Measurements from ENCODE around the gene IGF1R.
"Not testable (repeated sequence)": the region's sequence is repeated elsewhere in the genome, so short reads cannot be mapped to it uniquely, and the experiment has no call there.

IGF1R gene

DNA sequence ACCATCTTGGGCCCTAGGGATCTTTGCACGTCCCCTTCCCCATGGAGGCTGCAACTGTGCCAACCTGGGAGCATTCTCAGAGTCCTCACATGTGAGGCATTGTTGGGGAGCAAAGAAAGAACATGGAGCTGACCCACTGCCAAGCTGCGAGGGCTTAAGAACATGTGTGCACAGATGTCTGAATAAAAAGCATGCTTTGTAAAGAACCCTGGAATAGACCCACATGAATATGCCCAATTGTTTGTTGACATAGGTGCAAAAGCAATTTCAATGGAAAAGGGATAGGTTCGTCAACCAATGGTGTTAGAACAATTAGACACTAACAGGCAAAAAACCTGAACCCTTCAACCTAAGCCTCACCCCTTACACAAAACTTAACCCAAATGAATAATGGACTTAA lies 349.9 kb downstream of the IGF1R start:
- Histone ChIP-seq H3K9ac (no peak overlapping the region), H3K27ac (no peak overlapping the region), H3K27me3 (no peaks in the 10 kb centered on the region), H3K9me3 (replicated peaks in 1 of 11) (peaks cover 8 to 31% (median 19%) of the 10 kb centered on the region in 11 experiments; a peak in 21 of 22 replicates), H3K4me2 (peak overlapping the region in 7 of 11 experiments; percentile 20 to 58 (median 54); a peak in 13 of 22 replicates), H3K4me3 (no peak overlapping the region), H3K36me3 (no peaks in the 10 kb centered on the region), H3K4me1 (peaks cover 0 to 15% (median 6%) of the 10 kb centered on the region in 10 experiments; a peak in 12 of 20 replicates), H4K20me1 (no peaks in the 10 kb centered on the region)
- no peak for TF ChIP-seq Cebpa-rat (IDR thresholded peaks at IDR 0.05)

GRCh38 chr15:98999233-98999632 lies 350.9 kb downstream of the IGF1R start:
- no peak for TF ChIP-seq Cebpa-rat (IDR thresholded peaks at IDR 0.05)
- H3K9ac ChIP-seq: no peak overlapping the region
- peaks cover 0 to 15% (median 6%) of the 10 kb centered on the region in 10 experiments; a peak in 12 of 20 replicates for H3K4me1 ChIP-seq
- H3K9me3 ChIP-seq (replicated peaks in 1 of 11): peaks cover 8 to 30% (median 19%) of the 10 kb centered on the region in 11 experiments; a peak in 21 of 22 replicates
- H3K4me3 ChIP-seq: no peak overlapping the region
- H4K20me1 ChIP-seq: no peaks in the 10 kb centered on the region
- no peaks in the 10 kb centered on the region for H3K27me3 ChIP-seq
- no peaks in the 10 kb centered on the region for H3K36me3 ChIP-seq
- no peak overlapping the region for H3K4me2 ChIP-seq
- H3K27ac ChIP-seq: no peak overlapping the region

- Histone ChIP-seq H3K27me3 (no peaks in the 10 kb centered on the region), H3K4me1 (peaks cover 0 to 14% (median 6%) of the 10 kb centered on the region in 10 experiments; a peak in 11 of 20 replicates), H3K36me3 (no peaks in the 10 kb centered on the region), H3K9me3 (replicated peaks in 1 of 11) (peaks cover 8 to 19% (median 14%) of the 10 kb centered on the region in 11 experiments; a peak in 20 of 22 replicates), H4K20me1 (no peaks in the 10 kb centered on the region), H3K9ac (no peak overlapping the region), H3K27ac (no peak overlapping the region), H3K4me2 (no peak overlapping the region), H3K4me3 (no peak overlapping the region)
- TF ChIP-seq Cebpa-rat (IDR thresholded peaks at IDR 0.05): no peak
Observed at GRCh38 chr15:99002226-99002625, 353.9 kb downstream of the IGF1R start.

GRCh38 chr15:99003317-99003716 lies 355.0 kb downstream of the IGF1R start:
- H3K4me1 ChIP-seq, H4K20me1 ChIP-seq, H3K9ac ChIP-seq, H3K27ac ChIP-seq, H3K27me3 ChIP-seq, H3K36me3 ChIP-seq, H3K4me3 ChIP-seq, H3K4me2 ChIP-seq: not testable (repeated sequence)
- H3K9me3 ChIP-seq (replicated peaks in 1 of 11): peaks cover 8 to 25% (median 18%) of the 10 kb centered on the region in 11 experiments; a peak in 20 of 22 replicates

- peaks cover 0 to 19% (median 5%) of the 10 kb centered on the region in 11 experiments; a peak in 15 of 22 replicates for H3K9me3 ChIP-seq (replicated peaks in 1 of 11)
- H3K4me2 ChIP-seq: not testable (repeated sequence)
Observed at GRCh38 chr15:99004998-99005974, 356.9 kb downstream of the IGF1R start.

GRCh38 chr15:99006146-99006545 lies 357.8 kb downstream of the IGF1R start:
- no peak overlapping the region for H3K27ac ChIP-seq
- peaks cover 0 to 17% (median 0%) of the 10 kb centered on the region in 11 experiments; a peak in 4 of 22 replicates for H3K9me3 ChIP-seq (replicated peaks in 1 of 11)
- no peaks in the 10 kb centered on the region for H4K20me1 ChIP-seq
- H3K9ac ChIP-seq: no peak overlapping the region
- H3K4me2 ChIP-seq: no peak overlapping the region
- H3K4me1 ChIP-seq: peaks cover 0 to 11% (median 8%) of the 10 kb centered on the region in 10 experiments; a peak in 13 of 20 replicates
- H3K36me3 ChIP-seq: no peaks in the 10 kb centered on the region
- no peaks in the 10 kb centered on the region for H3K27me3 ChIP-seq
- no peak overlapping the region for H3K4me3 ChIP-seq
- TF ChIP-seq Cebpa-rat (IDR thresholded peaks at IDR 0.05): no peak

More at GRCh38 chr15:99004998-99005974, 356.9 kb downstream of the IGF1R start:
- H4K20me1 ChIP-seq, H3K9ac ChIP-seq, H3K4me3 ChIP-seq, H3K27me3 ChIP-seq, H3K36me3 ChIP-seq, H3K27ac ChIP-seq: not testable (repeated sequence)
- peaks cover 0 to 11% (median 8%) of the 10 kb centered on the region in 10 experiments; a peak in 13 of 20 replicates for H3K4me1 ChIP-seq

DNA sequence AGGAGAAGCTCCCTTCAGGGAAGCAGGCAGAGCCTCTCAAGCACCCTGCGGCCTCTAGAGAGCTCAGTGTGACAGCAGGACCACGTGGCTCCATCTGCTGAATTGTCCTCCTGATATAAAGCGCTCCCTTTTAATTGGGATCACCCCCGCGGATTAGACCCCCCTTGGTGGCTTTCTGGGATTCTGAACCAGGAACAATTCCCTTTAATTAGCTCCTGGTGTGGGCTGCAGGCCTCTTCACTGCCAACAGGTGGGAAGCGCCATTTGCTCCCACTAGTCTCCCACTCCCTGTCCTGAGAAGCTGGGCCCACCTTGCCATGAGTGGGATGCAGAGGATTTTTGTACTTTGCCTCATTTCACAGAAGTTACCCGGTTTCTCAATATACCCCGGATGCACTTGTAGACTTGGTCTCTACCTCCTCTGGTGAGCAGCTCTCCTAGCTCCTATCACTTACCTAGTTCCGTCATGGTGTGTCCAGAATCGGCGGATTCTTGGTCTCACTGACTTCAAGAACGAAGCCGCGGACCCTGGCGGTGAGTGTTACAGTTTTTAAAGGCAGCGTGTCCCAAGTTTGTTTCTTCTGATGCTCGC lies 358.7 kb downstream of the IGF1R start:
- Histone ChIP-seq H3K4me2 (no peak overlapping the region), H3K9me3 (replicated peaks in 1 of 11) (peaks cover 0 to 17% (median 0%) of the 10 kb centered on the region in 11 experiments; a peak in 4 of 22 replicates), H4K20me1 (no peaks in the 10 kb centered on the region), H3K27ac (no peak overlapping the region), H3K4me3 (no peak overlapping the region), H3K36me3 (no peaks in the 10 kb centered on the region), H3K27me3 (no peaks in the 10 kb centered on the region), H3K4me1 (peaks cover 0 to 11% (median 8%) of the 10 kb centered on the region in 10 experiments; a peak in 13 of 20 replicates), H3K9ac (no peak overlapping the region)
- TF ChIP-seq Cebpa-rat (IDR thresholded peaks at IDR 0.05): no peak

- no peak for TF ChIP-seq Cebpa-rat (IDR thresholded peaks at IDR 0.05)
- Histone ChIP-seq H3K4me1 (peaks cover 0 to 11% (median 6%) of the 10 kb centered on the region in 10 experiments; a peak in 13 of 20 replicates), H3K27ac (no peak overlapping the region), H3K9me3 (replicated peaks in 1 of 11) (peaks cover 0 to 17% (median 0%) of the 10 kb centered on the region in 11 experiments; a peak in 4 of 22 replicates), H3K36me3 (no peaks in the 10 kb centered on the region), H3K4me2 (0 out of 22 replicates have a peak overlapping the region, but pooled peaks of 2 of the 11 experiments have one; percentile 10 to 16), H3K4me3 (no peak overlapping the region), H3K27me3 (peaks cover under 1 to 6% (median 2%) of the 10 kb centered on the region in 11 experiments; a peak in 16 of 22 replicates), H4K20me1 (no peaks in the 10 kb centered on the region), H3K9ac (no peak overlapping the region)
Observed at GRCh38 chr15:99009741-99010330, 361.5 kb downstream of the IGF1R start.

Measured in BLaER1 treated with 17β-estradiol and CSF1 and Interleukin-3, amounts not matched to agents 10 nM and 100 nM (cell line).